Activated CD4-positive, alpha-beta T cell treated with anti-CD3 and anti-CD28 coated beads, Interleukin-2, amount 50 U/mL, for 16 hours (primary cell): ENCODE results near the gene COL26A1.
"Not testable (repeated sequence)": the region's sequence is repeated elsewhere in the genome, so short reads cannot be mapped to it uniquely, and the experiment has no call there.

Experiments
- DNase-seq: peaks from one replicate; pipeline ENCODE4 v3.0.0-alpha.2; 2020

COL26A1 gene

DNA sequence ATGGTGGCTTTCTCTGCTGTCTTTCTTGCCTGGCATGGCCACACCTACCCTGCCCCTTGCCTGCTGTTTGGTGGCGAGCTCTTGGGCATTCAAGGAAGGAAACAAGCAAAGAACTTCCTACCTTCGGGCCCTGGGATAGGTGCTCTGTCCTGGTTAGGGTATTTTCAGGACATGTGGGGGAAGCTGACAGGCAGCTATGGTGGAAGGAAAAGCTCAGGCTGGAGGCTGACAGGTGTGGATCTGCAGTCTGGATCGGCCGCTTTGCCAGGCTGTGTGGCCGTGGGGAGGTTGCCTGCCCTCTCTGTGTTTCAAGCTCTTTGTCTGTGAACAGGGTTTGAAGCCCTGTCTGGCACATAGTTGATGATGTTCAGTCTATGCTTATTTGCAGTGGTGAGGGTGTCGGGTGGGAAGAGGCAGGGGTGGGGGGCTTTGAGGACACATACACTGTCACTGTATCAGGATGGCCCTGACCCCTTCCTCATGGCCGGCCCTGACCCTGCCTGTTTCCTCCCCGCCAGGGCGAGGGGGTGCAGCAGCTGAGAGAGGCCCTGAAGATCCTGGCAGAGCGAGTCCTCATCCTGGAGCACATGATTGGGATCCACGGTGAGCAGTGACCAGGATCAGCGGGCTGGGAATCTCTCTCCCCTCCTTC, 192.7 kb downstream of the COL26A1 start:
- no peak for DNase-seq

DNA sequence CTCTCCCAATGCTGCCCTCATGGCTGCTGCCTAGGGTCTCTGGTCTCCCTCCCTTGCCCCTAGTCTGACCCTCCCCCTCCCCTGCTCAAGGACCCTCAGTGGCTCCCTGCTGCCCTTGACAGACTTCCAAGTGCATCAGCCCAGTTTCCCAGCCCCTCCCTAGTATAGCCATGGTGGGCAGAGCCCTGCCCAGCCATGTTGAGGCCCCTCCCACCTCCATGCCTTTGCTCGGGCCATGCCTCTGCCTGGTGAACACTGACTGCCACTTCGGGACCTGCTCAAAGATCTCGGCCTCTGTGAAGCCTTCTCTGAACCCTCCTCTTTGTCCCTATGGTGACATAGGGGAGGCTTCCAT, 193.2 kb downstream of the COL26A1 start:
- DNase-seq = no peak

DNA sequence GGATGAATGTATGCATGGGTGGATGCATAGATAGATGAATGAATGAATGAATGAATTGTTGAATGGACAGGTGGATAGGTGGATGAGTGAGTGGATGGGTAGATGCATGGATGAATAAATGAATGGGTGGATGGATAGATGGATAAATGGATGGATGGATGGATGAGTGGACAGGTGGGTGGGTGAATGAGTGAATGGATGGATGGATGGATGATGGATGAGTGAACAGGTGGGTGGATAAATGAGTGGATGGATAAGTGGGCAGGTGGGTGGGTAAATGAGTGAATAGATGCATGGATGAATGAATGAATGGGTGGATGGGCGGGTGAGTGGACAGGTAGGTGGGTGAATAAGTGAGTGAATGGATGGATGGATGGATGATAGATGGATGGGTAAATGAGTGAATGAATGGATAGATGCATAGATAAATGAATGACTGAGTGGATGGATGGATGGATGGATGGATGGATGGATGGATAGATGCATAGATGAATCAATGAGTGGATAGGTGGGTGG, 193.8 kb downstream of the COL26A1 start:
- DNase-seq = no peak

DNA sequence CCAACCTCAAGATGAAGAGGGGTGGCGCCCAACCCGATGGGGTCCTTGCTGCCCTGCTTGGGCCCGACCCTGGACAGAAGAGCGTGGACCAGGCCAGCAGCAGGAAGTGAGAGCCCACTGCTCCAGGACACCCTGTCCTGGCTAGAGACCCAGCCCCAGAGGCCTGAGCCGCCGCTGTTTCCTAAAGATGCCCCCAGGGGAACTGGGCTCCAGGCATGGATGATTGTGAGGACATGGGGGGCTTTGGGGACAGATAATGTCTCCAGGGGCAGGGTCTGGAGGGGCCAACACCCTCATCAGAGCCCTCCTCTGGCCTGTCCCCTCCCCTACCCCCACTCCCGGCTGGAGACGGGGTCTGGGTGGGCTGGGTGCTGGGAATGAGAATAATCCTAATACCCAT, 194.7 kb downstream of the COL26A1 start:
- no peak for DNase-seq

DNA sequence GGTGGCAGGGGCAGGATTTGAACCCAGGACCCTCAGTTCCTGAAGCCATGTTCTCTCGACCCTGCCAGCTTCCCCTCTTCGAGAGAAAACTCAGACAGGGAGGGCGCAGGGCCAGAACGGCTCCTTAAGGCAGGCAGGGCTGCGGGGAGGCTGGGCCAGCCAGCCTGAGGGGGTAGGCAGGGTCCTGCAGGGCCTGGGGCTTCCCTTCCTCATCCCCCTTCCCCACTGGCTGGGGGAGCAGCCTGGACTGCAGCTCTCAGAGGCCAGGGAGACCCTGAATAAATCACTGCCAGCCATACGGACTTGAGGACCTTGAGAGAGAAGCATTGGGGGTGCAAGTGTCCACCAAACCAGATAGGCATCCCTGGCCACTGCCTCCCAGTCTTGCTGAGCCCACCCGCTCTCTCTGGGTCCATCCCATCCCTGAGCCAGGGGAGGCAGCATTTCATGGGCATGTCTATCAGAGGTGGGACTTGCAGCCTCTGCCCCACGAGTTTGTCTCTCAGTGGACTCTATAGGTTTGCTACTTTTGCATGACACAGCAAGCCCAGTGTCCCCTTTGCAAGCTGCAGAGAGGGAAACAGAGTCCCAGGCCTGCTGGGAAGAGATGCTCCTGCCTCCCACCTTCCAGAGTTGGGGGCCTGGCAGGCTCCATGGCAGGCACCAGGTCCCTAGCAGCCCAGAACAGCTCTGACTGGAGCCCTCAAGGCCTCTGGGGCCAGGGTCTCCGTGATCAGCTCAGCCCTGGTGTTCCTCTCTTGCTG, 195.5 kb downstream of the COL26A1 start:
- no peak for DNase-seq

DNA sequence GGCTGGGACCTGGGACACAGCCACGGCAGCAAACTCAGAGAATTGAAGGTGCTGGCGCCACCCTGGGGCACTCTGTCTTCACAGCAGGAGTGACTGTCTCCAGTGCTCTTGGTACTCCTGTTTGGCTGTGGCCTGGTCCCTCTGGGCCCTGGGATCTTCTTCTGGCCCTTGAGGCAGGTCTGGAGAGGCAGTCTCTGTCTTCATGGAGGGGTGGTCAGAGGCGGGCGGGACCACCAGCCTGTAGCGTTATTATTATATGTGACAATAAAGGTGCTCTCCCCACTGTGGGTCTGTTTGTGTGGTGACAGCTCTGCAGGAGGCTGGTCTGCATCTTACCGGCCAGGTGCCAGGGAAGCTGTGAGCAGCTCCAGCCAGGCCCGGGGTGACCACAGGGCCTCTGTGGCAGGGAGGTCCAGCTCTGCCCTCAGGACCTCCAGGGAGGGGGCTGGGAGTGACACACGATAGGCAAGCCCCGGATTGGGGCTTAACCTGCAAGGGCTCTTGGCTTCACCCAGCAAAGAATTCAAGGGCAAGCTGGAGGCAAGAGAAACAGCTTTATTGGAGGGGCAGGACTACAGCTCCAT, 196.2 kb downstream of the COL26A1 start:
- no peak for DNase-seq

DNA sequence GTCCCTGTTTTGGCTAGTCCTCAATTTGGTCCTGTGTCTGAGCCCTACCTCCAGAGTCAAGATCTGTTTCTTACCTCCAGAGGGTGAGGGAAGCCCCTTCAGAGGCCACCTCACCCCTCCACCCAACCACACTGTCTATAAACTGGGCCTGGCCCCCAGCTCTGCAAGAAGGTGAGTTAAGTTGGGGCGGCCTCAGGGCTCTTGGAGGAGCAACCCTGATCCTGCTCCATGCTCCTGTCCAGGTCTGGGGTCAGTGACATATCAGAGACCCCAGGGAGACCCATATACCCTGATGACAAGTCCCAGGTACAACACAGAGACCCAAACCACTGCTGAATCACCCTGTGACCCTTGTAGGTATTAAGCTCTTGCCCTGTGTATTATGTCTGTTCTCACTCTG, 196.9 kb downstream of the COL26A1 start:
- no peak for DNase-seq

DNA sequence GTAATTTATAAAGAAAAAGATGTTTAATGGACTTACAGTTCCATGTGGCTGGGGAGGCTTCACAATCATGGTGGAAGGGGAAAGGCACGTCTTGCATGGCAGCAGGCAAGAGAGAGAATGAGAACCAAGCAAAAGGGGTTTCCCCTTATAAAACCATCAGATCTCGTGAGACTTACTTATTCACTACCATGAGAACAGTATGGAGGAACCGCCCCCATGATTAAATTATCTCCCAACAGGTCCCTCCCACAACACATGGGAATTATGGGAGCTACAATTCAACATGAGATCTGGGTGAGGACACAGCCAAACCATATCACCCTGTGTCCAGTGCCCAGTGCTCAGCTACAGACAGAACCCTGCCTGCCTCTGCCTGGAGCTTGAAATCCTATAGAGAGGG, 197.3 kb downstream of the COL26A1 start:
- DNase-seq = not testable (repeated sequence)

DNA sequence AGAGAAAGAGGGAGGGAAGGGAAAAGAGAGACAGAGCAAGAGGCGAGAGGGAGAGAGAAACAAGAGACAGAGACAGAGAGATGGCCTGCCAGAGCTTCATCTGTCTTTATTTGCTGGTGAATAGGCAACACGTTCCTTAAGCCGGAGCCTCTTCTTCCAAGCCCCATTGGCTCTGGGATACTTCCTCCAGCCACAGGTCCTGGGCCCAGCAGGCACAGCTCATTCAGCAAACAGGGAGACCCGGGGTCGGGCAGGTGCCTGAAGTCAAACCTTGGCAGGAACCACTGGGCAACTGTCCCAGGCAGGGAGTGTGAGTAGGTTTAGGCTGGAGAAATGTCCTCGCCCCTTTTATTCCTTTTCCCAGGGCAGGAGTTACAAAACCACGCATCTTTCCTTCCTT, 198.2 kb downstream of the COL26A1 start:
- DNase-seq = no peak

DNA sequence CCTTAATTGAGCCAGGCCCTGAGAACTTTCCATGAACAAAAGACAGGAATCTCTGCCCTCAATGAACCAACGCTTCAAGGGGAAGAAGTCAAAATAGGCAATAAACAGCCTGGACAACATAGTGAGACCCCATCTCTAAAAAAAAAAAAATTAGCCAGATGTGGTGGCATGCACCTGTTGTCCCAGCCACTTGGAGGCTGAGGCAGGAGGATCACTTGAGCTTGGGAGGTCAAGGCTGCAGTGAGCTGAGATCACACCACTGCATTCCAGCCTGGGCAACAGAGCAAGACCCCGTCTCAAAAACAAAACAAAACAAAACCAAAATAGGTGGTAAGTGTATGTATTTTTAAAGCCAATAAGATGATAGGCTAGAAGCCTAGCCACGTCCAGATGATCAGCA, 198.6 kb downstream of the COL26A1 start:
- not testable (repeated sequence) for DNase-seq

DNA sequence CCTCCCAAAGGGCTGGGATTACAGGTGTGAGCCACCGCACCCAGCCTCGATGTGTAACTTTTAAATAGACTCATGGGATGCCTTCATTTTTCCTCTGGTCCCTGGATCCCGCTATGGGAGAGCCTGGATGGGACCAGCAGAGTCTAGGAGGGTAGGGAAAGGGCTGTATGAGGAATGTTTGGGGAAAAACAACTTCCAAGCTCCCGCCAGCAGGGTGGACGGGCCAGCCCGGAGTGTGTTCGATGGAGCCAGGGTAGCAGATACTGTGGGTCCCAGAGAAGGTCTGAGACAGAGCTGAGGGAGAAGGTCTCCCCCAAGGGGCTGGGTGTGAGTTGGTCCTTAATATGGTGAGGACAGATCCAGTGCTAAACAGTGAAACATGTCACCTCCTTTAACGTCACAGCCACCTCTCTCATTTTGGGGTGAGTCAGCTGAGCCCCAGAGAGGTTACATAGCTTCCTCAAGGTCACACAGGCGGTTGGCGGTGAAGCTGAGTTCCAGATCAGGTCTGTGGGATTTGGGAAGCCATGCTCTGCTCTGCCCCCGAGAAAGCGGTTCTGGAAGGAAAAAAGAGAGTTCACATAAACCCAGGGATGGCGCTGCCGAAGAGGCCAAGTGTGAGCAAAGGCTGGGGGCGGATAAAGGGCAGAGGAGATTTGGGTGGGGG, 200.0 kb downstream of the COL26A1 start:
- no peak for DNase-seq

DNA sequence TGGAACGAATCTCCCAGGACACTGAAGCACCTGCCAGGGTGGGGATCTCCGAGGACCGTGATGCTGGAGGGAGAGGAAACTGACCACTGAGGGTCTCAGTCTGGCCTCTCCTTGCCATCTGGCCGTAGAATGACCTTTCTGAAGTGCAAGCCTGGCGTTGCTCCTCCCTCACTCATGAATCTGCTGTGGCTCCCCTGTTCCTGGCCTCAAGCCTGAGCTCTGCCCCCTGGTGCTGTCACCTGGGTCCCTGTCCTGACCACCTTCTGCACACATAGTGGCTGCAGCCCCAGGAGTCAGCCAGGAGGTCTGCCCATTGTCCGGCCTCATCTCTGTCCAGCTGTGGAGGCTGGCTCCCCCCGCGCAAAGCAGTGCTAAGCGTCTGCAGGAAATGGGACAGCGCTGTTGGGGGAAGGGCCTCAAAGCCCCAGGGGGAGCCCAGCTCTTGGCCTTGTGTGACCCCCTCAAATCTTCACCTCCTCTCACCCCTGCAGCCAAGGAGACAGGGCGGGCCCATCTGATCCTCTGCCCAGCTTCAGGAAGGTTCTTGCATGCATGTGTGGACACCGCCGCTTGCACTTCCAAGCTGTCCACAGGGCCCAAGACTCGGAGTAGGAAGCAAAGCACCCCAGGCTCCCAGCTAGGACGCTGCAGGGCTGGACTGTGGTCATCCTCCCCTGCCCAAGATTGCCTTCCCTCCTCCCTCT, 200.7 kb downstream of the COL26A1 start:
- DNase-seq = no peak

DNA sequence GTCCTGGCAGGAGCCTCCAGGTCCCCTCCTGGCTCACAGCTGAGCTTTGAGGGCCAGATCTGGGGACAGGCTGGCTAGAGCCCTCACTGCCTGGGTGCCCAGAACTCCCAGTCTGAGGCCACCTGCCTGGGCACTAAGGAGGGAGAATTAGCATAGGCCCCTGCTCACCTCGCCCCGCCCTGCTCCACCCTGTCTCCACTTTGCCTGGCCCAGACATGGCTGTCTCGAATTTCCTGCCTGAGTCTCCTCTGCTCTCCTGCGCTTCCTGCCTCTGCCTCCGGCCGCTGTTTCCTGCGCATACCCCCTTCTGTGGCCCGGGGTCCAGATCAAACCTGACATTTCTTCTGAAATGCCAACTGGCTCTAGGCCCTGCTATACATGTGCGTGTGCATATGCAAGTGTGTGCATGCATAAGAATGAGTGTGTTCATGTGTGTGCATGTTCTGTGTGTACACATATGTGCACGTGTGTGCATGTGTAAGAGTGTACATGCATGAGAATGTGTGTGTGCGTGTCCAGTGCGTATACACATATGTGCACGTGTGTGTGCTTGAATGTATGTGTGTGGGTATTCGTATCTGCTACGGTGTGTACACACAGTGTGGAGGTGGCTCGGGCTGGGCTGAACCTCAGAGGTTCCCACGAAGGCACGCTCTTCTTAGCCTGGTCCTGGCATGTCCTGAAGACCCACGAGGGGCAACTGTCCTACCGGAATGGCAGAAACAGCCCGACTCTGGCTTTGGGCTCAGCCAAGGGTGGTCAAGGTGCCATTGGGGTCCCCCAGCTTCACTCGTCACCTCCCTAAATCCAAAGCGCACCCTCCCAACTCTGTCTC, 201.5 kb downstream of the COL26A1 start:
- DNase-seq = no peak

DNA sequence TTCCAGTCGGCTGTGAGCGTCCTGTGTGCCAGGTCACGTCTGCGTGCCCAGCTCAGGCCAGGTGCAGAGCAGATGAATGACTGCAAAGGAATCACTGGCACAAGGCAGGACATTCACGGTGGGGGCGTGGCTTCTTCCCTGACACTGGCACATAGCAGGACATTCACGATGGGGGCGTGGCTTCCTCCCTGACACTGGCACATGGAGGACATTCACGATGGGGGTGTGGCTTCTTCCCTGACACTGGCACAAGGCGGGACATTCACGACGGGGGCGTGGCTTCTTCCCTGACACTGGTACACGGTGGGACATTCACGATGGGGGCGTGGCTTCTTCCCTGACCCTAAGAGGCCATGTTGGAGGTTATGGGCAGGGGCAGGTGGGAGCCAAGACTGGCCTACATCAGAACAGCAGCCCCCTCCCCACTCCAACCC, 202.1 kb downstream of the COL26A1 start:
- no peak for DNase-seq

DNA sequence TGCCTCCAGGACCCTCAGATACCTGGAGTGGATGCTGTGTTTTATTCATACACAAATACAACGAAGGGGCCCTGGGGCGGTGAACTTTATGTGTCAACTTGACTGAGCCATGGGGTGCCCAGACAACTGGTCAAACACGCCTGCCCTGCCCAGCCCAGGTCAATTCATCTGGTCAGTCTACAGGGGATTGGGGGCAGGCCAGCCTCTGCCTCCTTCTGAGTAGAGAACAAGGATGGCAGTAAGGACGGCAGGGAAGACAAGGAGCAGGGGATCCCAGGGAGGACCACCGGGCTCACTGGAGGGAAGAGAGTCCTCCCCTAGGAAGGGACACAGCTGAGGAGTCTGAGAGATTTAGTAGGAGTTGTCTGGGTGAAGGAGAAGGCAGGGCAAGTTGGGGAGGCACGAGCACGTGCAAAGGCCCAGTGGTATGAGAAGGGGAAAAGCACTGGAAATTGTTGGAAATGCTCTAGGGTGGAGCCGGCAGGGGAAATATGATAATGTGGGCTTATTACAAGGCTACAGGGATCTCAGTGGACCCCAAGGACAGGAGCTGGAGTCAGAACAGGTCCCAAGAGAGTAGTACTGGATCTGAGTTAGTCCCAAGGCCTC, 203.0 kb downstream of the COL26A1 start:
- DNase-seq = no peak

DNA sequence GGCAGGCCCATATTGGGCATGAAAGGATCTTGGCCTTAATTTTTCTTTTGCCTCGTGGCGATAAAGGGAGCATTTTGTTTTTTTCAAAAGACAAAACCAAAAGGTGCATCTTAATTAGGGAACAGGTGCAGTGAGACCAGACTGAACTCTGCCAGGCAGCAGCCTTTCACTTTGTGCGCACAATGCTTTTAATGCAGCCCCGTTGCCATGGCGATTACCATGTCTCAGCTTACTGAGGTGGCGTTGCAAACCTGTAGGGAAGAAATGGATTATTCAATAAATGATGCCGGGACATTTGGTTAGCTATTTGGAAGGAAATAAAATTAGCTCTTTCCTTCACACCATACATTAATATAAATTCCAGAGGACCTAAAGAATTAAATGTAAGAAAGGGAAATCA, 204.6 kb downstream of the COL26A1 start:
- DNase-seq = no peak

DNA sequence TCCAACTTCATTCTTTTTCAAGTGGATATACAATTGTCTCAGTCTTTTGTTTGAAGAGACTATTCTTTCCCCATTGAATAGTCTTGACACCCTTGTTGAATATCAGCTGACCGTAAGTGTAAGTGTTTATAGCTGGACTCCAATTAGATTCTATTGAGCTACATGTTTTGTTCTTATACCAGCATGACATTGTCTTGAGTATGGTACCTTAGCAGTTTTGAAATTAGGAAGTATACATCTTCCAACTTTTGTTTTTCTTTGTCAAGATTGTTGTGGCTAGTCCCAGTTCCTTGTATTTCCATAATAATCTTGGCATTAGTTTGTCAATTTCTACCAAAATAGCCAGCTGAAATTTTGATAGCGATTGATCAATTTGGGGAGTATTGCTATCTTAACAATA, 209.5 kb downstream of the COL26A1 start:
- DNase-seq = no peak

DNA sequence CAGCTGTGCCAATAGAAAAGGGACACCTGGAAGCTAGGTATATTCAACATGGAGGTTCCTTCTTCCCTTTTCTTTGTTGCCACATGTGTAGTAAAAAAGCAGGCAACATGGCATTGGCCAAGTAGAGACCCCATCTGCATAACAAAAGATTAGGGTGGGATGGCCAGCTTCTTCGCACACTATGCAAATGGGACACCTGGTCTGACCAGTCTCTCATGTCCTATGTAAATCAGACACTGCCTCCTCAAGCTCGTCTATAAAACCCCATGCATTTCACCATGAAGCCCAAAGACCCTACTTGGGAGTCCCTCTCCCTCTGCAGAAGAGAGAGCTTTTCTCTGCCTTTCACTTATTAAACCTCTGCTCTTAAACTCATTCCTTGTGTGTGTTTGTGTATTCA, 212.5 kb downstream of the COL26A1 start:
- DNase-seq = no peak

DNA sequence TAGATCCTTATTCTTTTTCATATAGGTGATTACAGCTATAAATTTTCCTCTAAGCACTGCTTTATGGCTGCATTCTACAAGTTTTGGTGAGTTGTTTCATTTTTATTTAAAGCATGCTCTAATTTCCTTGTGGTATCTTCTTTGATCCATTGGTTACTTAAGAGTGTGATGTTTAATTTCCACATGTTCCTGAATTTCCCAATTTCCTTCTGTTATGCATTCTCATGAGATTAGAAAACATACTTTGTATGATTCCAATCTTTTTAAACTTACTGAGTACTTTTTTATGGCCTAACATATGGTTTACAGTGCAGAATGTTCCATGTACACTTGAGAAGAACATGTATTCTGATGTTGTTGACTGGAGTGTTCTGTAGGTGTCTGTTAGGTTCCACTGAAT, 213.0 kb downstream of the COL26A1 start:
- DNase-seq = no peak

DNA sequence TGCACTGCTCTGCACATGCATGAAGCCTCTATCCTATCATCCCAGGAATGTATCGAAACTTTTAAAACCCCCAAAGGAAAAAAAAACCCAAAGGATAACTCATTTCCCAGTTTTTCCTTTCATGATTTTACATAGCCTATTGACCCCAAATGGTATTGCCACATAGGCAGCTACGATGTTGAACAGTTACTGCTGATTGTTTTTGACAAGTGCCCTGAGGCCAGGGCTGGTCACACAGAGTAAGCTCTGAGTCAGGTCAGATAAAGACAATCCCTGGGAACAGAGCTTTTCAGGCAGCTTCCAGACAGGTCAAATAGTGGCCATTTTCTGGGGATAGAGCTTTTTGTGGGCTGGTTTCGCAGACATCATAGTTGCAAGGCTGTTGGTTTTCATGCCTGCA, 214.3 kb downstream of the COL26A1 start:
- DNase-seq = no peak

DNA sequence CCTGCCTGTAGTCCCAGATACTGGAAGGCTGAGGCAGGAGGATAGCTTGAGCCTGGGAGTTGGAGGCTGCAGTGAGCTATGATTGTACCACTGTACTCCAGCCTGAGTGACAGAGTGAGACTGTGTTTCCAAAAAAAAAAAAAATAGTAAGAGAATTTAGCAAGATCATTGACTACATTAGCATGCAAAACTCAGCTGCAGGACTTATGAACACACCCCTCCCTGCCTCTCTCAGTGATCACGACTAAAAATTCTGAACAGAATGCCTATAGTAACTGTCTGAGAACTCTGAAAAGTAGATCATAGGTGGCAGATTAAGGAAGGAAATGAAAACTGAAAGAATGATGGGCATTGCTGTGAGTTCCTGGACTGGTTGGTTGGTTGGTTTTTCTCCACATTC, 215.9 kb downstream of the COL26A1 start:
- DNase-seq = no peak

DNA sequence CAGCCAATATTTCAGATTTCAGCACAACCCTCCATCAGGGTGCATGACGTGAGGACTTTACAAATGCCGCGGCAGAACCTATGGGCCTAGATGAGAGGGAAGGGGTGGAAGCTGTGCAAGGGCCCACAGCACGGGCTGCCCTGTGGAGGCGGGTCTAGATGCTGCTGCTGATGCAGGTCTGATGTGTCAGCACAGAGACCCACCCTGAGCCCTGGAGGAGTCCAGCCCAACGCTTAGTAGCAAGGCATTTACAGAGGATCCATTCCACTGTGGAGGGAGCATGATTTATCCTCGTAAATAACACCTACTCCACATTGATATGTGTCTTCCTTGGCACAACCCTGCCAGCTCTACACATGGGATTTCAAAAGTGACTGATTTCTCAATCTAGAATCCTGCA, 217.9 kb downstream of the COL26A1 start:
- DNase-seq = no peak
